ENCODE measurements around the gene APBB2. TPM values are rescaled to one million over a fixed set of nuclear protein-coding genes. Genes with fewer than 3 reads are reported as not detected.

The APBB2 gene
- total RNA-seq, 1 donor, result 75.8 TPM

- TF ChIP-seq CTCF (IDR thresholded peaks at IDR 0.05; ENCODE audit: insufficient read depth, low read length), result no peak
- DNase-seq (ENCODE audit: low read depth), result peak; percentile 33
These were observed 189.5 kb downstream of the APBB2 start for GRCh38 chr4:41024556-41025491.

GRCh38 chr4:41022116-41022515, 192.2 kb downstream of the APBB2 start:
- no peak overlapping the region for H3K4me3 ChIP-seq (ENCODE audit: low read depth, low read length)
- no peak for DNase-seq (ENCODE audit: low read depth)
- TF ChIP-seq CTCF (IDR thresholded peaks at IDR 0.05; ENCODE audit: insufficient read depth, low read length), result no peak

More at GRCh38 chr4:41024556-41025491, 189.5 kb downstream of the APBB2 start:
- no peak overlapping the region for H3K4me3 ChIP-seq (ENCODE audit: low read depth, low read length)

- peak; percentile 30 for DNase-seq (ENCODE audit: low read depth)
- no peak for TF ChIP-seq CTCF (IDR thresholded peaks at IDR 0.05; ENCODE audit: insufficient read depth, low read length)
- H3K4me3 ChIP-seq (ENCODE audit: low read depth, low read length), result no peak overlapping the region
These were observed 199.2 kb downstream of the APBB2 start for GRCh38 chr4:41015016-41015675.

- no peak for TF ChIP-seq CTCF (IDR thresholded peaks at IDR 0.05; ENCODE audit: insufficient read depth, low read length)
- no peak overlapping the region for H3K4me3 ChIP-seq (ENCODE audit: low read depth, low read length)
- no peak for DNase-seq (ENCODE audit: low read depth)
These were observed 200.2 kb downstream of the APBB2 start for GRCh38 chr4:41014158-41014557.

- peak; percentile 44 for DNase-seq (ENCODE audit: low read depth)
- peak overlapping the region; percentile 58 for H3K4me3 ChIP-seq (ENCODE audit: low read depth, low read length)
- no peak for TF ChIP-seq CTCF (IDR thresholded peaks at IDR 0.05; ENCODE audit: insufficient read depth, low read length)
These were observed 200.6 kb downstream of the APBB2 start for GRCh38 chr4:41013746-41014145.

- H3K4me3 ChIP-seq (ENCODE audit: low read depth, low read length), result peak overlapping the region; percentile 58
- no peak for DNase-seq (ENCODE audit: low read depth)
- TF ChIP-seq CTCF (IDR thresholded peaks at IDR 0.05; ENCODE audit: insufficient read depth, low read length), result no peak
These were observed 201.4 kb downstream of the APBB2 start for GRCh38 chr4:41012911-41013310.

Measured in fibroblast of the aortic adventitia (primary cell).